Measurements from ENCODE around the gene G3BP2. TPM values are rescaled to one million over a fixed set of nuclear protein-coding genes. Genes with fewer than 3 reads are reported as not detected.
A peak's percentile ranks its signal among the peaks of the same experiment; 100 is the strongest.
"Not testable (repeated sequence)": the region's sequence is repeated elsewhere in the genome, so short reads cannot be mapped to it uniquely, and the experiment has no call there.

Gene G3BP2
- total RNA-seq (10 to 100 TPM; 27.9 to 51.0 (median 42.4) TPM), polyA plus RNA-seq (10 to 100 TPM in 1 of 2 donors, 1 to 10 TPM in 1; 7.8 to 34.1 TPM)

DNA sequence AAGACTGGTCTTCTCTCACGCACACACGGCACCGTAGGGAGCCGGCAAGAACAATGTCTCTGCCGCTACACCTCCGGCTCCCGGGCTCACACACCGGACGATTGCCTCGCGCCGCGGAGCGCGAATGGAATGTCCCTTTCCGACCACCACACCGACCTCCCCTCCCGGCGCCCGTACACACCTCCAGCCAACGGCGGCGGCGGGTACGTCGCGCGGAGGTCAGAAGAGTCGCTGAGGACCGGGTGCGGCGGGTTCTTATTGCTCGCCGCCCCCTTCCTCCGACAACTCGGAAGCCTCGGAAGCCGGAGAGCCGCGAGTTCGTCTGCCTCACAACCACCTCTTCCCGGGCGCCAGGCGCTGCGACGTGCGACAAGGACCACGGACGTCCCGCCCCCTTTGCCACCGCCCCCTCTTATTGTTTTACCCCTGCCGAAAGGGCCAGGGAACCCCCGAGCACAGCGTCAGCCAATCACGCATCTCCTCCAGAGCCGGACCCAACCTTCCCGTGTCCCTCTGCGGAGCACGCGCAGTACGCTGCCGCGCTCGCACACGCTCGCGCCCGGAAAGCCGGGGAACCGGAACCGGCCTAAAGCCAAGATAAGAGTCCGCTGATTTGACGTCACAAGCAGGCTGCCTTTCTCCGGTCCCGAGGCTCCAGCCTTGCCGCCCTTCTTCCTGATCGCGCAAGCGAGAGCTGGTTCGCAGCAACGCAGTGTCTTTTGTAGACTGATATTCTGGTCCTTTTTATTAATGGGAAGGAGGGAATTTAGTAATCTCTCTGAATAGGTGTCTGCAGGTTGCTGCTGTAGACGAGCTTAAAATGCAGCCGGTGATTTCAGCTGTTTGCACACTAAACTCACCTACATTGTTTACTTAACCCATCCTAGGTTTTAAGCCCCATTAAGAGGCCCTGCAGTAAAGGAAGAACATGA lies at the start of gene G3BP2:
Gene G3BP2 (minus strand): TSS at position 385 of the 932 bp plus-strand sequence. CDS start 11,386 bp downstream, outside the sequence.
- peak; percentile 86 for FAIRE-seq
- Histone ChIP-seq H3K27ac (peak within 1 kb of the TSS; percentile 86 to 95 (median 90)), H3K36me3 (no peaks in the 10 kb centered on the region), H3K27me3 (no peaks in the 10 kb centered on the region), H3K4me1 (peaks cover 4 to 26% (median 24%) of the 10 kb centered on the region in 3 donors), H3K4me3 (peak within 1 kb of the TSS; percentile 68 to 88 (median 84)), H3K9me3 (no peaks in the 10 kb centered on the region)
- WGBS, 2 donors = 0% methylated on average over 75 to 83 of the region's 83 CpGs
- peak; percentile 96 to 99 (median 98) for DNase-seq
- TF ChIP-seq, protein P1, sequence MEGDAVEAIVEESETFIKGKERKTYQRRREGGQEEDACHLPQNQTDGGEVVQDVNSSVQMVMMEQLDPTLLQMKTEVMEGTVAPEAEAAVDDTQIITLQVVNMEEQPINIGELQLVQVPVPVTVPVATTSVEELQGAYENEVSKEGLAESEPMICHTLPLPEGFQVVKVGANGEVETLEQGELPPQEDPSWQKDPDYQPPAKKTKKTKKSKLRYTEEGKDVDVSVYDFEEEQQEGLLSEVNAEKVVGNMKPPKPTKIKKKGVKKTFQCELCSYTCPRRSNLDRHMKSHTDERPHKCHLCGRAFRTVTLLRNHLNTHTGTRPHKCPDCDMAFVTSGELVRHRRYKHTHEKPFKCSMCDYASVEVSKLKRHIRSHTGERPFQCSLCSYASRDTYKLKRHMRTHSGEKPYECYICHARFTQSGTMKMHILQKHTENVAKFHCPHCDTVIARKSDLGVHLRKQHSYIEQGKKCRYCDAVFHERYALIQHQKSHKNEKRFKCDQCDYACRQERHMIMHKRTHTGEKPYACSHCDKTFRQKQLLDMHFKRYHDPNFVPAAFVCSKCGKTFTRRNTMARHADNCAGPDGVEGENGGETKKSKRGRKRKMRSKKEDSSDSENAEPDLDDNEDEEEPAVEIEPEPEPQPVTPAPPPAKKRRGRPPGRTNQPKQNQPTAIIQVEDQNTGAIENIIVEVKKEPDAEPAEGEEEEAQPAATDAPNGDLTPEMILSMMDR (IDR thresholded peaks at IDR 0.05) = no peak
- ATAC-seq = peak; percentile 97 to 99 (median 98)
- intact Hi-C loops (cut with DNase I) = loop anchor here in 1 of 3 donors (10.0 kb wide), 1 partner anchor 52 kb away; the partner anchor contains the start of gene USO1

DNA sequence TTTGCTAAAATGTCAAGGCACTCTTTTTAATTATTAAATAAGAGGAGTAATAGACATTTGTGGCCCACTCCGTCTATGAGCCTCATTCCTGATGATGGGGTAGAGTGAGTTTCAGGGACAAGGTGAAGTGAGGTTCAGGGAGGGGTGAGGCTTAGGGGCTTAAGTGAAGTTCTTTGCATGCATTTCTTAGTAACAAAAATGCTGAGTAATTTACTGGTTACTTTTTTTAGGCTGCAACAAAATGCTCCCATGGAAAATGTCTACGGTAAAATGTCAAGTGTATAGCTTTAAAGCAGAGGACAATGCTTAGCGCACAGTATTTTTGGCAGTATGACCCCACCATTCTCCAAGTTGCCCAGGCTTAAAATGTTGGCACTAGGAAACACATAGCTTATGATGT lies 49.2 kb upstream of the G3BP2 start:
- no peak for ATAC-seq
- DNase-seq = no peak
- no peaks in the 10 kb centered on the region for H3K9me3 ChIP-seq
- H3K36me3 ChIP-seq = no peaks in the 10 kb centered on the region
- intact Hi-C loops (cut with DNase I) = loop anchor here in 1 of 3 donors (10.0 kb wide), 1 partner anchor 48 kb away; the partner anchor contains the start of gene G3BP2
- H3K4me1 ChIP-seq = peaks cover 8 to 10% (median 9%) of the 10 kb centered on the region in 3 donors
- no peaks in the 10 kb centered on the region for H3K27me3 ChIP-seq
- no peak overlapping the region for H3K27ac ChIP-seq
- 58% methylated on average over 3 of the region's 3 CpGs for WGBS, 2 donors
- TF ChIP-seq, protein P1 (IDR thresholded peaks at IDR 0.05) = no peak
- H3K4me3 ChIP-seq = no peak overlapping the region
- no peak for FAIRE-seq

DNA sequence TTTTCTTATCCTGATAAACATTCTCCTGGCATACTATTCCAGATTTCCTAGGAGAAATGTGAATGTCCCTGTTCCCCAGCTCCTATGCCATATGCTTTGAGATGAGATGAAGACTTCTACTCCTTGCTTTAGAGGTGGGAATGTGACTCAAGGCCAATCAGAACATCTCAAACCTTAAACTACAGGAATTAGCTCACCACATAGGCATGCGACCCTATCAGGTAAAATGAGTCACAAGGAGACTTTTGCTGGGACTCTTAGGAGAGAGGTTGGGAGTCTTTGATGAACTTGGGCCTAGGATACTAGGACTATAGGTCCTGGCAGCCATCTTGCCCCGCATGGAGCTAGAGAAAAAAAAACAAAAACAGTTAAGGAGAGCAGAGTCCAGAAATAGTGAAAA lies 45.3 kb upstream of the G3BP2 start:
- Histone ChIP-seq H3K4me1 (peaks cover 4 to 20% (median 6%) of the 10 kb centered on the region in 3 donors), H3K9me3 (no peaks in the 10 kb centered on the region), H3K27me3 (no peaks in the 10 kb centered on the region), H3K36me3 (no peaks in the 10 kb centered on the region), H3K4me3 (no peak overlapping the region), H3K27ac (no peak overlapping the region)
- DNase-seq (no peak), FAIRE-seq (no peak), ATAC-seq (no peak)
- TF ChIP-seq, protein P1 (IDR thresholded peaks at IDR 0.05) = no peak
- WGBS, 2 donors = 76% methylated on average over 2 of the region's 2 CpGs
- intact Hi-C loops (cut with DNase I) = no loop called here

DNA sequence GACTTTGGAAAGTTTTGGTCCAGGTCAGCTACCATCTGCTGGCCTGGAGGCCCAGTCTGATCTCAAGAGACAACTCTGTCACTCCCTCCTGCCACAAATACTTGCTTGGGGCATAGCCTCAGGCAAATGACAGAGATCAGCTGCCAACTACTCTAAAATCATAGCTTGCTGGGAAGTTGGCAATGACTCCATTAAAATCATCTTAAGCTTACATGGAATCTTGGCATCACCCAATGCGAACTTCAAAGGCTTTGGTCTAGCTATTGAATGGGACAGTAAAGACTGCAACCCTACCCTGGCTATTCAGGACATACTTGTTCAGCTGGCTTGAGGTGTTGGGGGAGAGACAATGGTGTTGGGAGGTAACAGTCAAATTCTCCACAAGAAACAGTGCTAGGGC lies 44.2 kb upstream of the G3BP2 start:
- Histone ChIP-seq H3K27me3 (no peaks in the 10 kb centered on the region), H3K9me3 (no peaks in the 10 kb centered on the region), H3K4me1 (peaks cover 0 to 12% (median 4%) of the 10 kb centered on the region in 3 donors), H3K36me3 (no peaks in the 10 kb centered on the region), H3K27ac (no peak overlapping the region), H3K4me3 (no peak overlapping the region)
- WGBS, 2 donors = 91 to 94% methylated on average over 1 of the region's 1 CpG
- TF ChIP-seq, protein P1 (IDR thresholded peaks at IDR 0.05) = no peak
- intact Hi-C loops (cut with DNase I) = no loop called here
- FAIRE-seq (no peak), ATAC-seq (no peak), DNase-seq (no peak)

DNA sequence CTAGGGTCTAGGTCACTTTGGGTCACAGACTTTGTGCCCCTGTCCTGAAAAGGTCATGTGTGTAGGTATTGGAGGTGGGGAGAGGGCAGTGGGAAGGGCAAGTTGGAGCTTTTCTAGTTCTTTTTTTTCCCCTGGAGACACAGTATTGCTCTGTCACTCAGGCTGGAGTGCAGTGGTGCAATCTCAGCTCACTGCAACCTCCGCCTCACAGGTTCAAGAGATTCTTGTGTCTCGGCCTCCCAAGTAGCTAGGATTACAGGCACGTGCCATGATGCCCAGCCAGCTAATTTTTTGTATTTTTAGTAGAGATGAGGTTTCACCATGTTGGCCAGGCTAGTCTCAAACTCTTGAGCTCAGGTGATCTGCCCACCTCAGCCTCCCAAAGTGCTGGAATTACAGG lies 42.8 kb upstream of the G3BP2 start:
- ATAC-seq; DNase-seq; intact Hi-C loops (cut with DNase I); H3K27me3 ChIP-seq; H3K4me3 ChIP-seq; H3K27ac ChIP-seq; H3K36me3 ChIP-seq; H3K9me3 ChIP-seq; FAIRE-seq: not testable (repeated sequence)
- WGBS, 2 donors = 88 to 95% methylated on average over 3 of the region's 3 CpGs
- peaks cover 0 to 12% (median 4%) of the 10 kb centered on the region in 3 donors for H3K4me1 ChIP-seq
